Skeletal muscle tissue (tissue), 4 donors: ENCODE data around the gene ARAP2. TPM values are rescaled to one million over a fixed set of nuclear protein-coding genes. Genes with fewer than 3 reads are reported as not detected.

Source experiments
- H3K27ac ChIP-seq: one replicate; pipeline ENCODE4 v1.7.0; 2013; ENCODE audit warnings: mild to moderate bottlenecking, low read depth, low read length, inconsistent platforms
- H3K27me3 ChIP-seq, 3 donors: one replicate each; pipeline ENCODE4 v1.7.0; 2013; ENCODE audit warnings: low read length in 3 of 3; ENCODE audit not compliant: control insufficient read depth in 3 of 3, insufficient read depth in 3 of 3
- H3K36me3 ChIP-seq, 3 donors: one replicate each; pipeline ENCODE4 v1.7.0; 2013; ENCODE audit warnings: low read length in 3 of 3; ENCODE audit not compliant: control insufficient read depth in 3 of 3, insufficient read depth in 3 of 3
- H3K4me1 ChIP-seq, 3 donors: one replicate each; pipeline ENCODE4 v1.7.0; 2013; ENCODE audit warnings: low read length in 3 of 3, mild to moderate bottlenecking in 3 of 3; ENCODE audit not compliant: control insufficient read depth in 3 of 3, insufficient read depth in 3 of 3
- H3K4me3 ChIP-seq, 3 donors: one replicate each; pipeline ENCODE4 v1.7.0; 2013; ENCODE audit warnings: low read length in 3 of 3
- H3K9ac ChIP-seq, 3 donors: one replicate each; pipeline ENCODE4 v1.7.0; 2013; ENCODE audit warnings: low read length in 3 of 3, mild to moderate bottlenecking in 3 of 3, moderate library complexity in 2 of 3, low read depth in 1 of 3
- H3K9me3 ChIP-seq, 3 donors: one replicate each; pipeline ENCODE4 v1.7.0; 2013; ENCODE audit warnings: low read length in 3 of 3; ENCODE audit not compliant: control insufficient read depth in 3 of 3
- total RNA-seq: library from RNA; depleted of rRNA; stranded (reverse); fragments of >200 nt; gene quantifications from one replicate; pipeline ENCODE4 v1.2.3, GENCODE V29; 2014
- donor health status: Osteomylitis.

Gene ARAP2
- total RNA-seq, 1 donor from 2014 or later, result 2.6 TPM

DNA sequence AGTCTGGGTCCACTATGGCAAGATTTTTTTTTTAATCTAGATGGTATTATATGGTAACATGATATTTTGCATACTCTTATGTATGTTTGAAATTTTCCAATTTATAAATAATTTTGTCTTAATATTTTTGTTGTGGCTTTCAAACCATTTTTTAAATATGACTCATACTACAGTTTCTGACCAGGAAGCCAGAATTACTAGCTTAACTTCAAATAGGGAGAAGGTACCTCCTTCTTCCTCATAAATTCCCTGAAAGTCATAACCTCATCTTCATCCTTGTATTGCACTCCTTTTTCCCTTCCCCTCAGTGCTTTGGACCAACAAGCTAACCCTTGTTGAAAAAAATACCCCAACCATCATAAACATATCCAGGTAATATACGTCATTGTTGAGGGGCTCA lies 21.6 kb downstream of the ARAP2 start:
- H3K9me3 ChIP-seq, result no peaks in the 10 kb centered on the region
- no peak overlapping the region for H3K4me3 ChIP-seq
- H3K4me1 ChIP-seq, result no peaks in the 10 kb centered on the region
- no peak overlapping the region for H3K9ac ChIP-seq
- no peak overlapping the region for H3K27ac ChIP-seq
- no peaks in the 10 kb centered on the region for H3K27me3 ChIP-seq
- no peaks in the 10 kb centered on the region for H3K36me3 ChIP-seq

DNA sequence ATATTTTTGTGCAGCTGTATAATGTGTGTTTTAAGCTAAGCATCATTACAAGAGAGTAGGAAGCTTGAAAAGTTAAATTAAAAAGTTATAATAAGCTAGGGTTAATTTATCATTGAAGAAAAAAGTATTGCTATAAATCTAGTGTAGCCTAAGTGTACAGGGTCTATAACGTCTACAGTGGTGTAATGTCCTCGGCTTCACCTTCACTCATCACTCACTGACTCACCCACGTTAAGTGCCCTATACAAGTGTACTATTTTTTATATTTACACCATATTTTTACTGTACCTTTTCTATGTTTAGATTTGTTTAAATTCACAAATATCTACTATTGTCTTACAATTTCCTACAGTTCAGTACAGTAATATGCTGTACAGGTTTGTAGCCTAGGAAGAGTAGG lies 23.5 kb downstream of the ARAP2 start:
- Histone ChIP-seq H3K27ac (no peak overlapping the region), H3K9me3 (no peaks in the 10 kb centered on the region), H3K4me1 (no peaks in the 10 kb centered on the region), H3K27me3 (no peaks in the 10 kb centered on the region), H3K9ac (no peak overlapping the region), H3K36me3 (no peaks in the 10 kb centered on the region), H3K4me3 (no peak overlapping the region)

DNA sequence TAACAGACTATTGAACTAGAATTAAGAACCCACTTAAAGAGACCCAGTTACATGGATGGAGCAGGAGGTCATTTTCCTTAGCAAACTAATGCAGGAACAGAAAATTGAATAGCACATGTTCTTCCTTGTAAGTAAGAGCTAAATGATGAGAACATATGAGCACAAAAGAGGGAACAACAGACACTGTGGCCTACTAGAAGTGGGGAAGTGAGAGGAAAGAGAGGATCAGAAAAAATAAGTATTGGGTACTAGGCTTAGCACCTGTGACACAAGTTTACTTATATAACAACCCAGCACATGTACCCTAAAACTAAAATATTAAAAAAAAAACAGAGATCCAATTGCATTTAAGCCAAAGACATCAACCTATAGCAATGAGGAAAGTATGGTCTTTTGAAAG lies 26.2 kb downstream of the ARAP2 start:
- Histone ChIP-seq H3K27me3 (no peaks in the 10 kb centered on the region), H3K36me3 (no peaks in the 10 kb centered on the region), H3K9me3 (no peaks in the 10 kb centered on the region), H3K4me1 (no peaks in the 10 kb centered on the region), H3K27ac (no peak overlapping the region), H3K9ac (no peak overlapping the region), H3K4me3 (no peak overlapping the region)

- Histone ChIP-seq H3K27ac (no peak overlapping the region), H3K27me3 (no peaks in the 10 kb centered on the region), H3K4me1 (no peaks in the 10 kb centered on the region), H3K4me3 (no peak overlapping the region), H3K9me3 (no peaks in the 10 kb centered on the region), H3K9ac (no peak overlapping the region), H3K36me3 (no peaks in the 10 kb centered on the region)
These were observed 28.7 kb downstream of the ARAP2 start for GRCh38 chr4:36215627-36216026.

GRCh38 chr4:36214735-36215485 lies 29.4 kb downstream of the ARAP2 start:
- no peak overlapping the region for H3K27ac ChIP-seq
- H3K36me3 ChIP-seq, result peaks cover 0 to 3% (median 0%) of the 10 kb centered on the region in 3 donors

DNA sequence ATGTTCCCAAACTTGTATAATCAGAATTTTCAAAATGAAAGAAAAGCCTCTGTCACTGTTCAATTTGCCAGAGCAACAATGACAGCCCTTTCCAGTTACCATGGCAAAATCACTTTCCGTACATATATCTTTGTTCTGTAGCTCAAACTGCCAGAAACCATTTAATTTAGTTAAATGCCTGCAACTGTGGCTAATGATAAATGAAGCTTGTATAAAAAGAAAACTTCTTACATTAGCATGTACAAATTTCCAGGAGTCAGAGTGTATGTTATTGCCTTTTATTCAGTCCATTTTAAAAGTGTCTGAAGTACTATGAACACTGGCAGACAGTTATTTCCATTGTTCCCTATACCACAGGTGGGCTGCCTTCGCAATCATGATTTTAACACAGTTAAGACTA lies 30.3 kb downstream of the ARAP2 start:
- Histone ChIP-seq H3K27me3 (no peaks in the 10 kb centered on the region), H3K27ac (no peak overlapping the region), H3K4me3 (no peak overlapping the region), H3K36me3 (peaks cover 0 to 3% (median 0%) of the 10 kb centered on the region in 3 donors), H3K9me3 (no peaks in the 10 kb centered on the region), H3K9ac (no peak overlapping the region), H3K4me1 (no peaks in the 10 kb centered on the region)

More at GRCh38 chr4:36214735-36215485, 29.4 kb downstream of the ARAP2 start:
- Histone ChIP-seq H3K9me3 (no peaks in the 10 kb centered on the region), H3K9ac (no peak overlapping the region), H3K4me3 (no peak overlapping the region), H3K27me3 (no peaks in the 10 kb centered on the region), H3K4me1 (no peaks in the 10 kb centered on the region)

DNA sequence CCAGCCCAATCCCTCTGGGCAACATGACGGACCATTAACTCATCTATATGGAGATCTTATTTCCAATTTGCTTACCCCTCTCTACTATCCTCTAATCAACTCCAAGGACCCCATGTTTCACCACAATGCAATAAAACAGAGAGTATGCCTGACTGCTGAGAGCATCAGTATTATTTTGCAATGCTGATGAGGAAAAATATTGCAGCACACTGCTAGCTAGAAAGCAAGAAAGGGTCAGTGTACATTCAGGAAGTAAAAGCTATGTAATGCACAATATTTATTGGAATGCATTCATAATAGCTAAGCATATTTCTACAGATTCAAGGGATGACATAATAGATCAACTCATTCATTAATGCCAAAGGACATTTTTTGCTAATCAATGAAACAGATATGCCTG lies 33.2 kb downstream of the ARAP2 start:
- Histone ChIP-seq H3K27me3 (no peaks in the 10 kb centered on the region), H3K4me1 (no peaks in the 10 kb centered on the region), H3K9me3 (no peaks in the 10 kb centered on the region), H3K4me3 (no peak overlapping the region), H3K27ac (no peak overlapping the region), H3K36me3 (peaks cover 0 to 3% (median 0%) of the 10 kb centered on the region in 3 donors), H3K9ac (no peak overlapping the region)

DNA sequence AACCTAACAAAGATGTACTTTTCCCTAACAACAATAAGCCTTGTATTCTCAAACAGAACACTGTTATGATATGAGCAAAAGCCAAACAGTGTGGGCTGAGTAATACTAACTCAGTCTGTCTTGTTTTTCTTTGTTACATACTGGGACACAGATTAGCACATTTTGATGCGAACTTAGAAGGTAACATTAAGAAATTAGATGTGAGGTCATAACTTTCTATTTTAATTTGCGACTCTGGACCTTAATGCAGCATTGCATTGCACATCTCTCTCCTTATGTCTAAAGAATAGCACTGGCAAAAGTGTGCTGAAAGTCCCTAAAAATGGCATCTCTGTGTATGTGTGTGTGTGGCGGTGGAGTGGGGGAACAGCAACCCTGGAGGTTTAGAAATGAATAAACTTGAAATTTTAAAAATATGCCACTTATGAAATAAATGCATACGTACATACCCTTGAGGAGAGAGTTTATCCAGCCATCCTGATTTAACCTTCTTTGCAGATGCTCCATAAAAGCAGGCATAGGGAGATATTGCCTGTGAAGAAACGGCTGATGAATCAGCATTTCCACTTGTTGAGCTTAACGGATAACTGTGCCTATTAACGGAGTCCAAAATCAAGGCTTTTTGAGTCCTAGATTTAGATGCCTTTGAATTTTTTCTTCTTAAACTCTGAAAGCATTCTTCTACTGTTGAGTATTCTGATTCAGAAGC lies 34.2 kb downstream of the ARAP2 start:
- Histone ChIP-seq H3K9me3 (no peaks in the 10 kb centered on the region), H3K27me3 (no peaks in the 10 kb centered on the region), H3K4me1 (no peaks in the 10 kb centered on the region), H3K9ac (no peak overlapping the region), H3K27ac (no peak overlapping the region), H3K4me3 (no peak overlapping the region), H3K36me3 (peaks cover 0 to 3% (median 0%) of the 10 kb centered on the region in 3 donors)

DNA sequence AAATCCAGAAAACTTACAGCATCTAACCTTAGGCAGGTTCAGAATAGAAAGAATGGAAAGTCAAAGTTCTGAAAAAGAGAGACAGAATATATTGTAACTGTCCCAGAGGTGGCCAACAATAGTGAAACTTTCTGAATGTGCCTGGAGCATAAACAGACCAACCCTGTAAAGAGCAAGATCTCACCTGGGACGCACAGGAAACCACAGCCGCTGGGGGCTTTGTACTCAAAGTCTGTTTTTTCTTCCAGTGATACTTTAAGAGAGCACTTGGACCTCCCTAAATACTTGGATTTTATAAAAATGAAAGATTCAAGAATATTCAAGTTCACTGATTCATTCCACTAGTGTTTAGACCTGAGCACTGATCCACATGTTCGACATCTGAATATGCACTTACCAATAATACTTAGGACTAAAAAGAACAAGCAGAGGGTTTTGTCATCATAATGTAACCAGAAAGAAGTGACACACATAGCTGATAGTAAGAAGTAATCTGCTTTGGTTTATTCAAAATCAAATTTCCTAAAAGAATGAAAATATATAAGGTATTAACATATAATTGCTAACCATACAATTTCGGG lies 35.3 kb downstream of the ARAP2 start:
- Histone ChIP-seq H3K36me3 (peaks cover 0 to 3% (median 0%) of the 10 kb centered on the region in 3 donors), H3K27ac (no peak overlapping the region), H3K27me3 (no peaks in the 10 kb centered on the region), H3K4me3 (no peak overlapping the region), H3K9ac (no peak overlapping the region), H3K9me3 (no peaks in the 10 kb centered on the region), H3K4me1 (no peaks in the 10 kb centered on the region)
